ENCODE measurements around the gene DXO.

Gene DXO

GRCh38 chr6:31928672-31928939 lies 43.3 kb downstream of the DXO start:
- TF ChIP-seq CTCF (IDR thresholded peaks at IDR 0.05; ENCODE audit: low read depth, low read length, missing control alignments) = no peak
- no peak overlapping the region for H3K4me3 ChIP-seq (ENCODE audit: low read depth, low read length)
- DNase-seq (ENCODE audit: low read depth) = no peak

GRCh38 chr6:31927863-31928671 lies 43.9 kb downstream of the DXO start:
- TF ChIP-seq CTCF (IDR thresholded peaks at IDR 0.05; ENCODE audit: low read depth, low read length, missing control alignments) = no peak
- DNase-seq (ENCODE audit: low read depth) = no peak
- H3K4me3 ChIP-seq (ENCODE audit: low read depth, low read length) = no peak overlapping the region

GRCh38 chr6:31927242-31927862 lies 44.6 kb downstream of the DXO start, which contains the start of gene C2:
Gene C2 (plus strand): TSS chr6:31927717. CDS start chr6:31927753, 36 bp downstream.
- TF ChIP-seq CTCF (IDR thresholded peaks at IDR 0.05; ENCODE audit: low read depth, low read length, missing control alignments) = no peak
- no peak within 1 kb of the TSS for H3K4me3 ChIP-seq (ENCODE audit: low read depth, low read length)
- DNase-seq (ENCODE audit: low read depth) = no peak

- TF ChIP-seq CTCF (IDR thresholded peaks at IDR 0.05; ENCODE audit: low read depth, low read length, missing control alignments) = peak; percentile 27
- DNase-seq (ENCODE audit: low read depth) = no peak
- no peak overlapping the region for H3K4me3 ChIP-seq (ENCODE audit: low read depth, low read length)
Measured at GRCh38 chr6:31922942-31923341, 49.0 kb downstream of the DXO start.

GRCh38 chr6:31920811-31921210 lies 51.1 kb downstream of the DXO start:
- H3K4me3 ChIP-seq (ENCODE audit: low read depth, low read length) = no peak overlapping the region
- TF ChIP-seq CTCF (IDR thresholded peaks at IDR 0.05; ENCODE audit: low read depth, low read length, missing control alignments) = no peak
- DNase-seq (ENCODE audit: low read depth) = no peak

Measured in GM12864 (cell line).